Endothelial cell of umbilical vein (primary cell): ENCODE data around the gene SRP9.

Experiments used
- EZH2 ChIP-seq: IDR thresholded peaks from 2 replicates; pipeline ENCODE4 v1.6.1; 2012; ENCODE audit warnings: borderline replicate concordance, low read depth, mild to moderate bottlenecking, moderate library complexity, low read length, inconsistent platforms; ENCODE audit not compliant: severe bottlenecking
- MYC ChIP-seq: IDR thresholded peaks from one replicate; pipeline ENCODE4 v1.6.1; 2011; ENCODE audit warnings: mild to moderate bottlenecking, low read depth, low read length
- POLR2A ChIP-seq: IDR thresholded peaks from 2 replicates; pipeline ENCODE4 v1.6.1; 2012; ENCODE audit warnings: low read depth, mild to moderate bottlenecking, control low read depth, low read length
- POLR2AphosphoS5 ChIP-seq: IDR thresholded peaks from 2 replicates; pipeline ENCODE4 v1.6.1; 2012; ENCODE audit warnings: low read depth, mild to moderate bottlenecking, control low read depth, low read length, moderate library complexity; ENCODE audit not compliant: insufficient read depth
- TF ChIP-seq, protein P1 (sequence below), 2 donors: IDR thresholded peaks; 1 replicate in 1 of 2; 2 replicates in 1 of 2; pipeline ENCODE4 v1.5.1; 2011; ENCODE audit warnings: low read length in 2 of 2, mild to moderate bottlenecking in 2 of 2, moderate library complexity in 2 of 2, control low read depth in 1 of 2, inconsistent platforms in 1 of 2, low read depth in 1 of 2; ENCODE audit not compliant: insufficient read depth in 1 of 2; ENCODE audit errors: extremely low read depth in 1 of 2
- TF ChIP-seq, protein P2 (sequence below): IDR thresholded peaks from 2 replicates; pipeline ENCODE4 v1.6.1; 2011; ENCODE audit not compliant: insufficient read depth, insufficient read length

DNA sequence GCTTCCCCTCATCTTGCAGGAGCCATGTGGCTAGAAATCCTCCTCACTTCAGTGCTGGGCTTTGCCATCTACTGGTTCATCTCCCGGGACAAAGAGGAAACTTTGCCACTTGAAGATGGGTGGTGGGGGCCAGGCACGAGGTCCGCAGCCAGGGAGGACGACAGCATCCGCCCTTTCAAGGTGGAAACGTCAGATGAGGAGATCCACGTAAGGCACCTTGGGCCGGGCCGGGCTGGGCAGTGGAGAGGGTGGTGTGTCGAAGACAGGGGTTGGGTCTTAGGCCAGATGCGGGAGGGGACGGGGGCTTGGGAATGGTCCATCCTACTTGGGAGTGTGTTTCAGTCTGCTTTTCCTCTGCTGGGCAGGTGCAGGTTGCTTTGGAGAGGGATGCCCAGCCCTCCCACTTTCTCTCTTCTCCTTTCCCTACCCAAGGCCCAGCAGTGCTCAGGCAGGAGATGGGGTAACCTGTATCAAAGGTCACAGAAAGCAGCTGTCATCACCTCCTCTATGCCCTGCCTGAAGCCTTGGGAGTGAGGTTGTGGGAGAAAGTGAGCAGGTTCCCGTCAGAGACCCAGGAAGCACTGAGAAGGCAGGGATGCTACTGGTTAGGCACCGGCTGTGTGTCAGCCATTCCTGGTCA is 51.2 kb downstream of the SRP9 start:
- TF ChIP-seq, protein P1, sequence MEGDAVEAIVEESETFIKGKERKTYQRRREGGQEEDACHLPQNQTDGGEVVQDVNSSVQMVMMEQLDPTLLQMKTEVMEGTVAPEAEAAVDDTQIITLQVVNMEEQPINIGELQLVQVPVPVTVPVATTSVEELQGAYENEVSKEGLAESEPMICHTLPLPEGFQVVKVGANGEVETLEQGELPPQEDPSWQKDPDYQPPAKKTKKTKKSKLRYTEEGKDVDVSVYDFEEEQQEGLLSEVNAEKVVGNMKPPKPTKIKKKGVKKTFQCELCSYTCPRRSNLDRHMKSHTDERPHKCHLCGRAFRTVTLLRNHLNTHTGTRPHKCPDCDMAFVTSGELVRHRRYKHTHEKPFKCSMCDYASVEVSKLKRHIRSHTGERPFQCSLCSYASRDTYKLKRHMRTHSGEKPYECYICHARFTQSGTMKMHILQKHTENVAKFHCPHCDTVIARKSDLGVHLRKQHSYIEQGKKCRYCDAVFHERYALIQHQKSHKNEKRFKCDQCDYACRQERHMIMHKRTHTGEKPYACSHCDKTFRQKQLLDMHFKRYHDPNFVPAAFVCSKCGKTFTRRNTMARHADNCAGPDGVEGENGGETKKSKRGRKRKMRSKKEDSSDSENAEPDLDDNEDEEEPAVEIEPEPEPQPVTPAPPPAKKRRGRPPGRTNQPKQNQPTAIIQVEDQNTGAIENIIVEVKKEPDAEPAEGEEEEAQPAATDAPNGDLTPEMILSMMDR (IDR thresholded peaks at IDR 0.05; ENCODE audit: extremely low read depth in 1 of 2, insufficient read depth in 1 of 2, low read depth in 1 of 2, low read length in 2 of 2), result no peak
- TF ChIP-seq MYC, result no peak
- no peak for TF ChIP-seq POLR2AphosphoS5
- TF ChIP-seq POLR2A, result no peak
- TF ChIP-seq, protein P2, sequence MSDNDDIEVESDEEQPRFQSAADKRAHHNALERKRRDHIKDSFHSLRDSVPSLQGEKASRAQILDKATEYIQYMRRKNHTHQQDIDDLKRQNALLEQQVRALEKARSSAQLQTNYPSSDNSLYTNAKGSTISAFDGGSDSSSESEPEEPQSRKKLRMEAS, result no peak
- TF ChIP-seq EZH2, result no peak
